Measurements from ENCODE around the gene MYBPHL.

MYBPHL gene

DNA sequence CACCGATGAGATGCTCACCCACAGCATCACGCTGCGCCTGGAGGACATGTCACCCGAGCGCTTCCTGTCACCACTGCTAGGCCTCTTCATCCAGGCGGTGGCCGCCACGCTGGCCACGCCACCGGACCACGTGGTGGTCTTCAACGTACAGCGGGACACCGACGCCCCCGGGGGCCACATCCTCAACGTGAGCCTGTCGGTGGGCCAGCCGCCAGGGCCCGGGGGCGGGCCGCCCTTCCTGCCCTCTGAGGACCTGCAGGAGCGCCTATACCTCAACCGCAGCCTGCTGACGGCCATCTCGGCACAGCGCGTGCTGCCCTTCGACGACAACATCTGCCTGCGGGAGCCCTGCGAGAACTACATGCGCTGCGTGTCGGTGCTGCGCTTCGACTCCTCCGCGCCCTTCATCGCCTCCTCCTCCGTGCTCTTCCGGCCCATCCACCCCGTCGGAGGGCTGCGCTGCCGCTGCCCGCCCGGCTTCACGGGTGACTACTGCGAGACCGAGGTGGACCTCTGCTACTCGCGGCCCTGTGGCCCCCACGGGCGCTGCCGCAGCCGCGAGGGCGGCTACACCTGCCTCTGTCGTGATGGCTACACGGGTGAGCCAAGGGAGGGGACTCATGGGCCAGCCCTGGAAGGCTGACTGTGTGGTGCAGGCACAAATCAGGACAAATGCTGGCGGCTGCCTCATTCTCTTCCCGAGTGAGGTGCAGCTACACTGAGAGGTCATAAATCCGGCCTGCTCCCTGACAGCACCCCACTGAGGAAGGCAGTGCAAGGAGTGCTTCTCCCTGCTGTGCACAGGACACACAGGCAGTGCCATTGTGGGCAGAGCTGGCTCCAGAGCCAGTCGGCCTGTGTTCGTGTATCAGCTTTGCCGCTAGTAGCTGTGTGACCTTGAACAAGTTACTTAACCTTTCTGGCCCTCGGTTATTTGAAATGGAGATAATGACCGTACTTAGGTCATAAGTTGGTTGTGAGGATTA is 48.0 kb downstream of the MYBPHL start:
- H3K4me3 ChIP-seq (ENCODE audit: insufficient read depth in 1 of 2, low read depth in 1 of 2, low read length in 2 of 2), result peak overlapping the region in 1 of 2 experiments; percentile 12

DNA sequence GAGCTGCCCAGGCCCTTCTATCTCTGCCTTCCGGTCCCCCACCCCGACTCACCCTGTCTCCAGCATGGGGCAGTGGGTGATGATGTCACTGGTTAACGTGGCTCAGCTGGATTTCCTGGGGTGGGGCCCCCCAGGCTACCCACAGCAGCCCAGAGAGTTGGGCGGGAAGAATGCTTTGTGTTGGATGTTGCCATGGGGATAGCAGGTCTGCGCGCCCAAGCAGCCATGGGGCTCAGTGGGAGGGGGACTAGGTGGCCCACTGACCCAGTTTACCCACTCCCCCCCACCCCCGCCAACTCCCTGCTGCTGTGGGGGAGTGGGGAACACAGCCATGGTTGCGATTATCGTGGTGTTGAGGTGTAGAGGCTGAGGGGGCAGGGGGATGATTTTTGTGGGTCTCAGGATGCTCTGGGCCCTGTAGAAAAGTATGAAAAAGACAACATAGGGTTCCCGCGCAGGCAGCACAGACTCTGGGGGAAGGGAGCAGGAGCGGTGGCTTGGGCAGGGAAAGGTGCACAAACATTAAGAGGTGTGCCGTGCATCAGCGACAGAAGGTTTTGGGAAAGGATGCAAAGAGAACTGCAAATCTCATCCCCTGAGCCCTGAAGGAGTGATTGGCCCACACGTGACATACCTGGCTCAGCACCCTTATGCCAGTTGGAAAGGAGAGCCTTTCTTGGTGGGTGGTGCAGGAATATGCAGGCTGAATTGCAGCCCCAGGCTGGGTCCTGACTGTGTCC is 49.0 kb downstream of the MYBPHL start:
- Histone ChIP-seq H3K27me3 (ENCODE audit: control insufficient read depth in 1 of 2, insufficient read depth in 1 of 2, low read length in 2 of 2) (peaks cover 0 to 30% of the 10 kb centered on the region in 2 experiments), H2BK12ac (ENCODE audit: low read length in 2 of 2) (no peak overlapping the region), H3K36me3 (ENCODE audit: control insufficient read depth in 1 of 2, insufficient read depth in 2 of 2, low read depth in 1 of 2, low read length in 2 of 2) (peaks cover 0 to 35% of the 10 kb centered on the region in 2 experiments), H4K91ac (ENCODE audit: low read length) (peak overlapping the region; percentile 20), H3K9ac (ENCODE audit: low read length) (no peak overlapping the region), H2AK5ac (ENCODE audit: low read length, severe bottlenecking) (peak overlapping the region; percentile 28), H3K4me3 (ENCODE audit: insufficient read depth in 1 of 2, low read depth in 1 of 2, low read length in 2 of 2) (no peak overlapping the region), H3K27ac (ENCODE audit: low read length, poor library complexity, severe bottlenecking) (no peak overlapping the region), H2BK15ac (ENCODE audit: low read depth, poor library complexity, severe bottlenecking) (no peak overlapping the region), H3K4me1 (ENCODE audit: control insufficient read depth, insufficient read depth, low read depth, low read length) (peaks cover 51% of the 10 kb centered on the region), H3K9me3 (ENCODE audit: control insufficient read depth, low read length) (no peaks in the 10 kb centered on the region), H3K4me2 (ENCODE audit: low read length, poor library complexity, severe bottlenecking) (no peak overlapping the region), H3K18ac (ENCODE audit: low read depth in 1 of 2, low read length in 2 of 2) (no peak overlapping the region), H2AFZ (ENCODE audit: low read depth, low read length) (no peak overlapping the region), H3K23ac (ENCODE audit: low read length in 2 of 2) (no peak overlapping the region), H2BK120ac (ENCODE audit: low read depth, low read length) (no peak overlapping the region), H2BK5ac (ENCODE audit: low read depth, low read length, poor library complexity, severe bottlenecking) (no peak overlapping the region), H3K4ac (ENCODE audit: low read depth in 1 of 2, low read length in 2 of 2) (no peak overlapping the region), H3K79me1 (replicated peaks; ENCODE audit: low read length, poor library complexity, severe bottlenecking) (peaks cover 3% of the 10 kb centered on the region), H4K8ac (ENCODE audit: low read length) (no peak overlapping the region), H3K14ac (ENCODE audit: low read length in 2 of 2) (no peak overlapping the region)
- WGBS, result 92% methylated on average over 12 of the region's 15 CpGs
- DNase-seq, result no peak

More for the DNA sequence above, 48.0 kb downstream of the MYBPHL start:
- no peak overlapping the region for H2AK5ac ChIP-seq (ENCODE audit: low read length, severe bottlenecking)
- 97% methylated on average over 69 of the region's 69 CpGs for WGBS
- no peak overlapping the region for H3K9ac ChIP-seq (ENCODE audit: low read length)
- no peak overlapping the region for H2BK15ac ChIP-seq (ENCODE audit: low read depth, poor library complexity, severe bottlenecking)
- H3K9me3 ChIP-seq (ENCODE audit: control insufficient read depth, low read length), result no peaks in the 10 kb centered on the region
- H3K4me1 ChIP-seq (ENCODE audit: control insufficient read depth, insufficient read depth, low read depth, low read length), result peaks cover 51% of the 10 kb centered on the region
- no peak overlapping the region for H3K18ac ChIP-seq (ENCODE audit: low read depth in 1 of 2, low read length in 2 of 2)
- no peak overlapping the region for H2BK5ac ChIP-seq (ENCODE audit: low read depth, low read length, poor library complexity, severe bottlenecking)
- peaks cover 0 to 36% of the 10 kb centered on the region in 2 experiments for H3K27me3 ChIP-seq (ENCODE audit: control insufficient read depth in 1 of 2, insufficient read depth in 1 of 2, low read length in 2 of 2)
- H4K8ac ChIP-seq (ENCODE audit: low read length), result no peak overlapping the region
- H3K79me1 ChIP-seq (replicated peaks; ENCODE audit: low read length, poor library complexity, severe bottlenecking), result peaks cover 3% of the 10 kb centered on the region
- no peak overlapping the region for H2BK12ac ChIP-seq (ENCODE audit: low read length in 2 of 2)
- H4K91ac ChIP-seq (ENCODE audit: low read length), result no peak overlapping the region
- no peak overlapping the region for H3K4ac ChIP-seq (ENCODE audit: low read depth in 1 of 2, low read length in 2 of 2)
- no peak overlapping the region for H3K14ac ChIP-seq (ENCODE audit: low read length in 2 of 2)
- peaks cover 0 to 42% of the 10 kb centered on the region in 2 experiments for H3K36me3 ChIP-seq (ENCODE audit: control insufficient read depth in 1 of 2, insufficient read depth in 2 of 2, low read depth in 1 of 2, low read length in 2 of 2)
- H3K4me2 ChIP-seq (ENCODE audit: low read length, poor library complexity, severe bottlenecking), result no peak overlapping the region
- H2BK120ac ChIP-seq (ENCODE audit: low read depth, low read length), result no peak overlapping the region
- no peak overlapping the region for H2AFZ ChIP-seq (ENCODE audit: low read depth, low read length)
- H3K27ac ChIP-seq (ENCODE audit: low read length, poor library complexity, severe bottlenecking), result no peak overlapping the region
- no peak for DNase-seq
- H3K23ac ChIP-seq (ENCODE audit: low read length in 2 of 2), result no peak overlapping the region

DNA sequence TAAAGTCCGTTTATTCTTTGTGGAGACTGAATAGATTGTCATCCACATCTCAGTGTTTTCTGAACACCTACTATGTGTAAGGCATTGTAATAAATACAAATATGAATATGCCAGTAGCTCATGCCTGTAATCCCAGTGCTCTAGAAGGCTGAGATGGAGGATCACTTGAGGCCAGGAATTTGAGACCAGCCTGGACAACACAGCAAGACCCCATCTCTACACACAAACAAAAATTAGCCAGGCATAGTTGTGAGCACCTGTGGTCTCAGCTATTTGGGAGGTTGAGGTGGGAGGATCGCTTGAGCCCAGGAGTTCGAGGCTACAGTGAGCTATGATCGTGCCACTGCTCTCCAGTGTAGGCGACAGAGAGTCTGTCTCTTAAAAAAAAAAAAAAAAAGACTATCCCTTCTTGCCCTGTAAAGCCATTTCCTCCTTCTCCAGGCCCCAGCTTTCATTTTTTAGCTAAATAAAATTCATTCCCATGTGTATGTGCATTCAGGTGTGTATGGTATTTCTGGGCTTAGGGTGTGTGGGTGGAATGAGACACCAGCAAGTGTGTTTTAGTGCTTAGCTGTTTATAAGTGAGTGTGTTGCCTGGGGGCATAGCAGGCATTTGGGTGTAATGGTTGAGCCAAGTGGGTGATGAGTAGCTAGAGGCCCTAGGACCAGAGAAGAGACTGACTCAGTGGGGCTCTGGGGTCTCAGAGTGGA is 49.7 kb downstream of the MYBPHL start:
- DNase-seq, result no peak
- H2BK12ac ChIP-seq (ENCODE audit: low read length in 2 of 2), result no peak overlapping the region
- no peak overlapping the region for H3K18ac ChIP-seq (ENCODE audit: low read depth in 1 of 2, low read length in 2 of 2)
- H2BK15ac ChIP-seq (ENCODE audit: low read depth, poor library complexity, severe bottlenecking), result no peak overlapping the region
- H2AK5ac ChIP-seq (ENCODE audit: low read length, severe bottlenecking), result peak overlapping the region; percentile 28
- H3K4me3 ChIP-seq (ENCODE audit: insufficient read depth in 1 of 2, low read depth in 1 of 2, low read length in 2 of 2), result no peak overlapping the region
- H4K8ac ChIP-seq (ENCODE audit: low read length), result no peak overlapping the region
- no peak overlapping the region for H3K4me2 ChIP-seq (ENCODE audit: low read length, poor library complexity, severe bottlenecking)
- H3K27me3 ChIP-seq (ENCODE audit: control insufficient read depth in 1 of 2, insufficient read depth in 1 of 2, low read length in 2 of 2), result peaks cover 0 to 31% of the 10 kb centered on the region in 2 experiments
- H2BK120ac ChIP-seq (ENCODE audit: low read depth, low read length), result no peak overlapping the region
- 97% methylated on average over 3 of the region's 5 CpGs for WGBS
- H4K91ac ChIP-seq (ENCODE audit: low read length), result no peak overlapping the region
- no peak overlapping the region for H3K27ac ChIP-seq (ENCODE audit: low read length, poor library complexity, severe bottlenecking)
- peaks cover 3% of the 10 kb centered on the region for H3K79me1 ChIP-seq (replicated peaks; ENCODE audit: low read length, poor library complexity, severe bottlenecking)
- H2BK5ac ChIP-seq (ENCODE audit: low read depth, low read length, poor library complexity, severe bottlenecking), result no peak overlapping the region
- no peak overlapping the region for H3K14ac ChIP-seq (ENCODE audit: low read length in 2 of 2)
- no peak overlapping the region for H3K4ac ChIP-seq (ENCODE audit: low read depth in 1 of 2, low read length in 2 of 2)
- peaks cover 0 to 28% of the 10 kb centered on the region in 2 experiments for H3K36me3 ChIP-seq (ENCODE audit: control insufficient read depth in 1 of 2, insufficient read depth in 2 of 2, low read depth in 1 of 2, low read length in 2 of 2)
- H3K4me1 ChIP-seq (ENCODE audit: control insufficient read depth, insufficient read depth, low read depth, low read length), result peaks cover 51% of the 10 kb centered on the region
- no peaks in the 10 kb centered on the region for H3K9me3 ChIP-seq (ENCODE audit: control insufficient read depth, low read length)
- no peak overlapping the region for H2AFZ ChIP-seq (ENCODE audit: low read depth, low read length)
- no peak overlapping the region for H3K23ac ChIP-seq (ENCODE audit: low read length in 2 of 2)
- no peak overlapping the region for H3K9ac ChIP-seq (ENCODE audit: low read length)

All from mesenchymal stem cell (in vitro differentiated cells and primary cell).